B cell (primary cell): Measurements from ENCODE around the gene TSBP1. TPM values are rescaled to one million over a fixed set of nuclear protein-coding genes. Genes with fewer than 3 reads are reported as not detected.

Experiments used
- ATAC-seq: fragments of 200-7000 bp; cut with Tn5 transposase; one replicate; pipeline ENCODE4 v1.10.0; 2021; ENCODE audit warnings: low read depth, mild to moderate bottlenecking, moderate number of reproducible peaks, moderate library complexity
- CTCF ChIA-PET: fragments of 350-600 bp; sonication (Branson Sonifier 250); formaldehyde crosslinking; loops from one replicate; lab custom pipeline; 2021; ENCODE audit warnings: antibody characterized with exemption, inconsistent platforms; lab: Charles Lee
- POLR2A ChIA-PET: fragments of 350-600 bp; sonication (Branson Sonifier 250); formaldehyde crosslinking; loops from one replicate; lab custom pipeline; 2021; ENCODE audit warnings: antibody characterized with exemption; lab: Charles Lee
- DNase-seq: peaks from one replicate; pipeline ENCODE4 v3.0.0; 2013
- H2AFZ ChIP-seq: 2 replicates; pipeline ENCODE4 v1.6.1; 2012; ENCODE audit warnings: mild to moderate bottlenecking, low read depth, low read length; ENCODE audit not compliant: insufficient read depth, poor library complexity, severe bottlenecking
- H3K27ac ChIP-seq, 2 donors: 1 replicate in 1 of 2; 2 replicates in 1 of 2; pipeline ENCODE4 v1.5.1; 2012 to 2013; ENCODE audit warnings: low read length in 2 of 2, mild to moderate bottlenecking in 2 of 2, moderate library complexity in 1 of 2
- H3K27me3 ChIP-seq, 4 experiments: fragments of 200-600 bp in 1 of 4; sonication (generic) in 1 of 4; replicated peaks in 1 of 4; 1 replicate in 2 of 4; 2 replicates in 2 of 4; pipeline versions ENCODE4 v1.6.1 to v1.7.0; 2013 to 2016; ENCODE audit warnings: low read length in 3 of 4, mild to moderate bottlenecking in 2 of 4, mixed read lengths in 1 of 4, moderate library complexity in 1 of 4; ENCODE audit not compliant: insufficient read depth in 4 of 4, control insufficient read depth in 3 of 4; ENCODE audit errors: control extremely low read depth in 1 of 4
- H3K36me3 ChIP-seq, 2 experiments: replicated peaks in 1 of 2; 1 replicate in 1 of 2; 2 replicates in 1 of 2; pipeline versions ENCODE4 v1.6.1 to v1.7.1; 2013; ENCODE audit warnings: low read length in 1 of 2; ENCODE audit not compliant: insufficient read depth in 2 of 2, control insufficient read depth in 1 of 2; ENCODE audit errors: control extremely low read depth in 1 of 2, extremely low read depth in 1 of 2
- H3K4me1 ChIP-seq, 2 donors: fragments of 200-600 bp in 1 of 2; sonication (generic) in 1 of 2; 1 replicate in 1 of 2; 2 replicates in 1 of 2; pipeline versions ENCODE4 v1.5.1 to v1.6.1; 2013 to 2017; ENCODE audit warnings: low read length in 2 of 2; ENCODE audit not compliant: control insufficient read depth in 2 of 2, insufficient read depth in 2 of 2
- H3K4me2 ChIP-seq: replicated peaks from 2 replicates; pipeline ENCODE3; 2012; ENCODE audit warnings: mild to moderate bottlenecking, low read depth, low read length; ENCODE audit not compliant: poor library complexity, severe bottlenecking
- H3K4me3 ChIP-seq, 5 experiments: fragments of 200-600 bp in 1 of 5; sonication (generic) in 1 of 5; 1 replicate in 3 of 5; 2 replicates in 2 of 5; pipeline versions ENCODE4 v1.5.1 to v1.7.0; 2011 to 2016; ENCODE audit warnings: low read length in 4 of 5, mild to moderate bottlenecking in 4 of 5, low read depth in 2 of 5, control low read depth in 1 of 5, moderate library complexity in 1 of 5; ENCODE audit not compliant: insufficient read depth in 1 of 5; ENCODE audit errors: control extremely low read depth in 1 of 5, extremely low read depth in 1 of 5
- H3K79me2 ChIP-seq: fragments of 200-600 bp; sonication (generic); one replicate; pipeline ENCODE4 v1.6.0; 2016; ENCODE audit warnings: low read length; ENCODE audit not compliant: control insufficient read depth, insufficient read depth
- H3K9ac ChIP-seq: fragments of 200-600 bp; sonication (generic); 2 replicates; pipeline ENCODE4 v1.6.1; 2017; ENCODE audit warnings: mild to moderate bottlenecking, low read length, moderate library complexity
- H3K9me3 ChIP-seq, 3 donors: one replicate each; pipeline versions ENCODE4 v1.6.1 to v1.7.1; 2013; ENCODE audit warnings: low read length in 2 of 3; ENCODE audit not compliant: control insufficient read depth in 2 of 3, insufficient read depth in 1 of 3; ENCODE audit errors: control extremely low read depth in 1 of 3
- H4K20me1 ChIP-seq: 2 replicates; pipeline ENCODE4 v1.6.0; 2012; ENCODE audit warnings: mild to moderate bottlenecking, low read length; ENCODE audit not compliant: insufficient read depth, control insufficient read depth, poor library complexity, severe bottlenecking
- H3K27ac Mint-ChIP-seq: one replicate; pipeline ENCODE4 v1.8.0; 2021; ENCODE audit warnings: mixed read lengths
- H3K27me3 Mint-ChIP-seq: one replicate; pipeline ENCODE4 v1.8.0; 2021; ENCODE audit warnings: mixed read lengths
- H3K4me1 Mint-ChIP-seq: one replicate; pipeline ENCODE4 v1.8.0; 2021; ENCODE audit warnings: mixed read lengths
- H3K4me3 Mint-ChIP-seq: one replicate; pipeline ENCODE4 v1.8.0; 2021; ENCODE audit warnings: mixed read lengths
- H3K9me3 Mint-ChIP-seq: one replicate; pipeline ENCODE4 v1.8.0; 2022; ENCODE audit warnings: mixed read lengths; ENCODE audit not compliant: insufficient read depth
- CTCF ChIP-seq: fragments of 200-600 bp; IDR thresholded peaks from one replicate; pipeline ENCODE4 v1.8.0; 2022; ENCODE audit warnings: antibody characterized with exemption, mild to moderate bottlenecking
- EZH2 ChIP-seq: IDR thresholded peaks from 2 replicates; pipeline ENCODE4 v1.6.1; 2012; ENCODE audit warnings: borderline replicate concordance, low read depth, mild to moderate bottlenecking, moderate library complexity, low read length; ENCODE audit not compliant: insufficient read depth, poor library complexity, severe bottlenecking
- WGBS: methylation state at CpG from one replicate; pipeline ENCODE4 v1.1.5; 2013; ENCODE audit warnings: missing lambda C conversion rate; ENCODE audit not compliant: insufficient coverage; 5-methylcytosine and 5-hydroxymethylcytosine counted together
- intact Hi-C: fragments of 100-400 bp; cut with micrococcal nuclease; formaldehyde crosslinking; loops from one replicate; pipeline ENCODE4 v1.10.0; 2022
- polyA plus RNA-seq: library from polyadenylated mRNA; depleted of rRNA; stranded (reverse); fragments of >200 nt; gene quantifications from 2 replicates; pipeline ENCODE4 v1.2.3, GENCODE V29; 2012
- total RNA-seq, 2 donors: library from RNA; stranded (reverse); fragments of 120-200 nt in 1 of 2; gene quantifications; 1 replicate in 1 of 2; 2 replicates in 1 of 2; pipeline versions ENCODE4 v1.2.3 to v1.2.4, GENCODE V29; 2013 to 2022

Gene TSBP1
- total and polyA plus RNA-seq, 2 donors (not counting 1 experiment from before 2014, with no cell fraction given), result not detected

- Histone ChIP-seq H4K20me1 (no peaks in the 10 kb centered on the region), H3K9ac (no peak overlapping the region), H2AFZ (no peak overlapping the region), H3K36me3 (no peaks in the 10 kb centered on the region), H3K4me3 (no peak overlapping the region), H3K27ac (no peak overlapping the region), H3K79me2 (no peaks in the 10 kb centered on the region), H3K4me1 (peaks cover 17 to 21% of the 10 kb centered on the region in 2 donors), H3K27me3 (no peaks in the 10 kb centered on the region), H3K4me2 (no peak overlapping the region), H3K9me3 (no peaks in the 10 kb centered on the region)
- no CpG with 5 or more reads among the region's 2 CpGs for WGBS
- Mint-ChIP-seq H3K4me3 (no peak overlapping the region), H3K27me3 (no peaks in the 10 kb centered on the region), H3K27ac (no peak overlapping the region), H3K9me3 (no peaks in the 10 kb centered on the region), H3K4me1 (peaks cover 48% of the 10 kb centered on the region)
- TF ChIP-seq EZH2, result no peak
- TF ChIP-seq CTCF, result no peak
- intact Hi-C loops, result no loop called here
- no peak for DNase-seq
- ChIA-PET POLR2A (no interaction called here), CTCF (no interaction called here)
- no peak for ATAC-seq
Observed at GRCh38 chr6:32340242-32340641, 31.5 kb downstream of the TSBP1 start.

DNA sequence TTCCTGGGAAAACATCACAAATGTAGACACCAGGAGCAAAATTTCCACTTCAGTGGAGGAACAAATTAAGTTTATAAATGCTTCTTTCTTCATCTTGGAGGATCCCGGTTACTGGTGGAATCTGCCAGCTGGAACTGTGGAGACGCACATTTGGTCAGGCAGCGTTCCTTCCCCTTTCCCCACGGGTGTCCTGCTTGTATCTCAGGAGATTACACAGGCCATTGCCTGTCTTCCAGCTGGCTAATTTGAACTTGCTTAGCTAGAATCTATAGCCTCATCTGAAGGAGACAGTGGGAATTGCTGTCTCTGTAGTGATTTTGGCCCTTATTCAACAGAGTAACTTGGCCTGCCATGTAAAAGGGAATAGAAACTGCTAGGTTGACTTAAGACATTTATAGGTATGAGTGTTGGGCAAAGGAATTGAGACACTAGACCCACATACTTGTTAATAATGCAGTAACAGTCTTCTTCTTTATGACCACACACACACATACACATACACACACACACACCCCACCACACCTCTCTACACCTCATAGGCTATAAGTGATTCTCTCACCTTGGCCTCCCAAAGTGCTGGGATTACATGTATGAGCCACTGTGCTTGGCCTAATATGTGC, 34.4 kb downstream of the TSBP1 start:
- Mint-ChIP-seq H3K4me1 (peaks cover 33% of the 10 kb centered on the region), H3K27me3 (no peaks in the 10 kb centered on the region), H3K9me3 (no peaks in the 10 kb centered on the region), H3K4me3 (no peak overlapping the region), H3K27ac (no peak overlapping the region)
- TF ChIP-seq EZH2, result no peak
- no peak for TF ChIP-seq CTCF
- ChIA-PET POLR2A (no interaction called here), CTCF (no interaction called here)
- H3K4me1 ChIP-seq, result peaks cover 2 to 7% of the 10 kb centered on the region in 2 donors
- 80% methylated on average over 3 of the region's 4 CpGs for WGBS
- no peaks in the 10 kb centered on the region for H3K27me3 ChIP-seq
- H3K9me3 ChIP-seq, result no peaks in the 10 kb centered on the region
- peak; percentile 10 for DNase-seq
- no peaks in the 10 kb centered on the region for H3K36me3 ChIP-seq
- intact Hi-C loops, result loop anchor here (5.0 kb wide), 1 partner anchor 80 kb away; no protein-coding TSS in a partner anchor
- no peak for ATAC-seq
- peaks cover 4% of the 10 kb centered on the region for H3K79me2 ChIP-seq
- no peak overlapping the region for H3K4me3 ChIP-seq
- no peak overlapping the region for H3K9ac ChIP-seq
- no peaks in the 10 kb centered on the region for H4K20me1 ChIP-seq
- no peak overlapping the region for H2AFZ ChIP-seq
- no peak overlapping the region for H3K4me2 ChIP-seq
- no peak overlapping the region for H3K27ac ChIP-seq
